Kidney tubule cell (primary cell): ENCODE data around the gene CHMP4B.
A peak's percentile ranks its signal among the peaks of the same experiment; 100 is the strongest.

ENCODE experiments used
- DNase-seq: peaks from one replicate; pipeline ENCODE4 v3.0.0-alpha.2; 2018; ENCODE audit warnings: low spot score

The CHMP4B gene

GRCh38 chr20:33821270-33821836 lies 10.2 kb downstream of the CHMP4B start:
- no peak for DNase-seq

GRCh38 chr20:33822423-33822822 lies 11.3 kb downstream of the CHMP4B start:
- DNase-seq = no peak

DNA sequence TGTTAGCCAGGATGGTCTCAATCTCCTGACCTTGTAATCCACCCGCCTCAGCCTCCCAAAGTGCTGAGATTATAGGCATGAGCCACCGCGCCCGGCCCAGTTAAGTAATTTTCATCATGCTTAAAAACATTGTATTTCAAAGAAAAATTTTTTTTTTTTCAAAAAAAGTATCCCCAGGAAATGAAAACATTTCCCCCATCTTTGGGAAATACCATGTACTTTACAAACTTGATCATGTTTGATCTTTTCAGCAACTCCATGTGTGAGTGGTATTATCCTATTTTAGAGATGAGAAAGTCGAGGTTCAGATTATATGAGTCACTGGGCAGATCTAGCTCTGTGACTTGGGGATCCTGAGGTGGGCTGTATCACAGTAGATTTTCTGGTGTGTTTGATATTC lies 11.8 kb downstream of the CHMP4B start:
- DNase-seq = no peak

- DNase-seq = no peak
Measured at GRCh38 chr20:33824852-33825251, 13.7 kb downstream of the CHMP4B start.

- DNase-seq = no peak
Measured at GRCh38 chr20:33825340-33826269, 14.5 kb downstream of the CHMP4B start.

DNA sequence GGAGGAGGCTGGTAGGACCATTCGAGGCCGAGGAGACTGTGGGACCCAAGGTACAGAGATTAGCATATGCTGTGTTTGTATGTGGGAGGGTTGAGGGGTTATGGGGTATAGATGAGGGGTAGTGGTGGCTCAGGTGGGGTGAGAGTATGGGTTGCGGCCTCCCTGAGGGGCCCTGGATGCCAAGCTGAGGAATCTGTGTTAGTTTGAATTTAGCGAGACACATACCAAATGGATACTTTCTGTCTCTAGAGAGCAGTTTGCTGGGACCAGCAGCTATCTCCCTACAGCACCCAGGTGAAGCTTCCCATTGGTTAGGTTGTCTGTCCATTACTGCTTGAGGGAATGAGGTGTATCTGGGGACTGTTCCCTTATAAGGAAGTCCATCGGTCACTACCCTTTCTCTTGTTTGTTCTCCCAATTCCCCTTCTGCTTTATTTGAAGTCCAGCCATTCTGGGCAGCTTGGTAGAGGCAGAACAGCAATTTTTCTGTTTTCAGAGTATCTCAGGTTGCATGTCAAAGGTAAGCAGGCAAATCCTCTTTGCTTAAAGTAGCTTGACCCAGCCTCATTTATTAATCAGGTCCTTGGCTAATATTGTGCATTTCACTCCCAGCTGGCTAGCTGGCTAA lies 15.2 kb downstream of the CHMP4B start:
- no peak for DNase-seq

DNA sequence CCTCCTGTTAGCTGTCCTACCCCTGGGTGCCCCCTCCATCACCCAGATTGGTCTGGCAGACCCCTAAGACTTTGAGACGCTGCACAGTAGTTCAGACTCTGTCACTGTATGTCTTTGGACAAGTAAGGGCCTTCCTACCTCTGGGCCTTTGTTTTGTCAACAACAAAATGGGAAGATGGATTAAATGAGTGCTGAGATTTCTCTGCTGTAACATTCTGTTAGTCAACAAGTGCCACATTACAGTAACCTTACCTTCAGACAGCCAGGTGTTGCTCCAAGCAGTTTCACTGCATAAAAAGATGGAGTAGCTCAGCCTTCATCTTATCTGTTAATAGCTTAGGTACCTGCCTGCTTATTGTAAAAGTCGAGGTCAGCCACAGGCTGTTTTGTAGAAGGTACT lies 16.0 kb downstream of the CHMP4B start:
- DNase-seq = no peak

GRCh38 chr20:33827634-33828325 lies 16.6 kb downstream of the CHMP4B start:
- no peak for DNase-seq

DNA sequence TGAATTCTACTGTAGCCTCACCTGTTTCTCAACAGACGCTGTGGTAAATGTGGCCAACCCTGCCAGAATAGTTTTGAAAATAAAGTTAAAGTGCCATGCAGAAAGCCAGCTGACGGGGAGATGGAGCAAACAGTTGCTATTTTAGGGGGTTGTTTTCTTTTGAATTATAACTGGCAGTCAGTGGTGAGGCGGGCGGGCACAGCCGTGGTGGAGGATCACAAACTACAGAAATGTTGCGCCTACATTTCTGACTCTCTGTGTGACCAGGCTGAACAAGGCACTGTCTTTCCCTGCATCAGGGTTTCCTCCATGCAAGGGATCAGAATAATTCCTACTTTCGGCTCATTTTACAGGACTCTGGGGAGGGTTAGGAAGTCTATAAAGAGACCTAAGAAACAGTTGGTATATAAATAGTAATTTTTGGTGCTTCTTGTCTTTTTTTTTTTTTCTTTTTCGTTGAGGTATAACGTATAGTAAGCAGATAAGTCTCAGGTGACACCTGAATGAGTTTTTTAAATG lies 17.2 kb downstream of the CHMP4B start:
- DNase-seq = no peak

- DNase-seq = no peak
Measured at GRCh38 chr20:33828967-33829560, 17.9 kb downstream of the CHMP4B start.

DNA sequence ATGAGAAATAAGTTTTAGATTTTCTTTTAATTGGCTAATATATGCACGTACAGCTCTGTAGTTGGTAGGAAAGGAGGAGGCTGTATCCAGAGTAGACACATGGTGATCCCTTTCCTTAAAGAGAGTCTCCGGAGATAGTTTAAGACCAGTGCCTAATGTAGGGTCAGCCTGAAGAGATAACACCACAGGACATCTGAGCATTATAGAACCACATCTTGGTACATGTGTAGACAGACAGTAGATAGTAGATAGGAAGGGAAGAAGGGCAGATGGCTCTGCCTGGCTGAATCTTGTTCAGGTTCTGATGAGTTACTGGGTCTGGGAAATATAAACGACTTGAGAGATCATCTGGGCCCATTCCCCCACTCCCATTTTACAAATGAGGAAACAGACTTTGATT lies 18.5 kb downstream of the CHMP4B start:
- DNase-seq = no peak

DNA sequence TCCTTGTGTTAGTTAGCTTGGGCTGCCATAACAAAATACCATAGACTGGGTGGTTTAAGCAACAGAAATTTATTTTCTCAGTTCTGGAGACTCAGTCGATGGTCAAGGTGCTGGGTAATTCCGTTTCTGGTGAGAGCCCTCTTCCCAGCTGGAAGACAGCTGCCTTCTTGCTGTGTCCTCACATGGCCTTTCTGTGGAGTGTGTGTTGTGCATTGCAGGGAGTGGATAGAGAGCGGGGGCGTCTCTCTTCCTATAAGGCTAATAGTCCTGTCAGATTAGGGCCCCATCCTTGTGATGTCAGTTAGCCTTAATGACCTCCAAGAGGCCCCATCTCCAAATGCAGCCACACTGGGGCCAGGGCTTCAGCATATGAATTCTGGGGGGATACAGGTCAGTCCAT lies 19.2 kb downstream of the CHMP4B start:
- no peak for DNase-seq

GRCh38 chr20:33832103-33832804 lies 21.1 kb downstream of the CHMP4B start:
- DNase-seq = peak; percentile 58

- DNase-seq = no peak
Measured at GRCh38 chr20:33833333-33833732, 22.2 kb downstream of the CHMP4B start.

GRCh38 chr20:33835615-33836172 lies 24.5 kb downstream of the CHMP4B start:
- DNase-seq = no peak

DNA sequence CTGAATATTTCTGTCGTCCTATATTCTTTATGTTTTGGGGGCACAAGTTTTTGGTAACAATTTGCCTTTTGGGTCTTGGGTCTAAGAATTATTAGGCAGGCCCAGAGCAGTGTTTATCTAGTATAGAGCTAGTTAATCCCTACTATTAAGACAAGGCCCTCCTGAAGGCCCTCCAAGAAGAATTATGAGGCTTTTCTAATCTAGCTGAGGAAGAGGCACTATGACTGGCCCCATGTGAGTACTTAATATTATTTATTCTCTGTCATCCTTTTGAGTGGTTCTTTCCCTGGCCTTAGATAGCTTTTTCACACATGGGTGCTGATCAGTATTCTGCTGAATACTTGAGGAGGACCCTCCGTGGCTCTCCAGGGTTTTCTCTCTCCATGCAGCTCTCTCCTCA lies 25.1 kb downstream of the CHMP4B start:
- DNase-seq = no peak

DNA sequence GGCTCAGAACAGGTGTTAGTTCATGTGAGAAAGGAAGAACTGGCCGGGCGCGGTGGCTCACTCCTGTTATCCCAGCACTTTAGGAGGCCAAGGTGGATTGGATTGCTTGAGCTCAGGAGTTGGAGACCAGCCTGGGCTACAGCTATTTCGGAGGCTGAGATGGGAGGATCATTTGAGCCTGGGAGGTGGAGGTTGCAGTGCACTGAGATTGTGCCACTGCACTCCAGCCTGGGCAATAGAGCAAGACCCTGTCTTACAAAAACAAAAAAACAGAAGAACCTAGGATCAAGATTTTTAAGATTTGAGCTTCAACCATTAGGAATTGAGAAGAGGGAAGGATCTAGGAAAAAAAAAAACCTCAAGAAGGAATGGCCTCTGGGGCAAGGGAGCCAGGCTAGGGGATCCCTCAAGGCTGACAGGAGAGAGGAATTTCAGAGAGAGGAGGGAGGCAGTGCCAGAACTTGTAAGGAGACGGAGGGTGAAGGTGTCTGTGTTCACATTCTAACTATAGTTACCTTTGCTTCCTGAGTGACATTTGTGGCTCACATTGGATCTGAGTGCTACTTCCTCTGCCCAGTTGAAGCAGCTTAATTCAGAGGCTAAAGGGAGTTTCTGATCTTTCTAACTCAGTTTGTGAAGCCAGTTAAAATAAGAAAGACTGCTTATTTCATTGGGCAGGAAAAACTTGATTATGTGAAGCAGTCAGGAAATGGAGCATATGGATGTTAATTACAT lies 26.1 kb downstream of the CHMP4B start:
- no peak for DNase-seq

DNA sequence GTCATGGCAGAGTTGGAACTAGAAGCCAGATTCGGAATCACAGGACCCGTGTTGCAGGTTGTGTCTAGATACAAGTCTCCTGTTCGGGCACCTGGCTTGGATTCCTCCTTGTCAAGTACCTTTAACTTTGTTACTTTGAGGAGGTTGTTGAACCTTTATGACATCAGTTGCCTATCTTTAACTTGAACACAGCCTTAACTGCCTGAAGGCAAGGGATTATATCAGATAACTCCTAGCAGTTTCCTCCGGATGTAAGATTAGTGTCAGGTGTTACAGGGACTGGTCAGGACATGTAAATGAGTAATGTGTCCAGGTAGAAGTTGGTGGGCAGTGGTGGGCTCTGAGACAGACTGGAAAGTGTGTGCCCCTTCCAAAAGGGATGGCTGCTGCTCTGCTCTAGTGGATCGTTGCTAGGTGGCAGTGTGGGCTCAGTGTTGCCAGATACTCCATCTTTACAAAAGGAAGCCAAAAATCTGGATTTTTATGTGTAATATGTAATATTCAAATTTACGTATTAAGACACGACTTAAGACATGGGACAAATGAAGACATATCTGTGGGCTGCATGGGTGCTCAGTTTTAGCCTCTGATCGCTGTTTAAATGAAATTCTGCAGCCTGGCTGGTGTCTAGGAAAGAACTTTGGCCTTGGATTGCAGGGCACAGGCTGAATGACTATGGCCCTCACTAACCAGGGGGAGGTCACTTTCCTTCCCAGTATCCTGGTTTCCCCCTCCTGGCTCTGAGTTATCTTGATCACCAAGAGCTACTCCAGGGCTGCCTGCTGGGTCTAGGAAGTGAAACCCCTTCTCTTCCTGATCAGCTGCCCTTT lies 27.1 kb downstream of the CHMP4B start:
- no peak for DNase-seq

DNA sequence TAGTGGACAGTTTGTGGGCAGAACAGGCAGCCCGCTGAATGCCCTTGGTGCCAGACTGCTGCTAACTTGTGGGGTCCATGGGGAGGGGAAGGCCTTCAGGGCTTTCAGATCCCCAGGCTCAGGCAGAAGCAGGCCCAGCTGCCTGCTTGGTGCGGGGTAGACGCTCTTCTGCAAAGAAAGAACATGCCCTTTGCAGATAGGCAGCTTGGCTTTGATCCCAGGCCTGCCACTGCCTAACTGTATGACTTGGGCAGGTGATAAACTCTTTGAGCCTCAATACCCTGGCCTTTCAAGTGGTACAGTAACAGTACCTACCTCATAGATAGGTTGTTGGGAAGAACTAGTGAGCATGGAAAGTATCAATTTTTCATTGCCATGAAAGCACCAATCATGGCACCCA lies 28.4 kb downstream of the CHMP4B start:
- no peak for DNase-seq
